K562 (cell line): ENCODE measurements around the gene SDHC. TPM values are rescaled to one million over a fixed set of nuclear protein-coding genes. Genes with fewer than 3 reads are reported as not detected.

Experiments
- ASH1L ChIP-seq: fragments of 450-650 bp; IDR thresholded peaks from 2 replicates; pipeline ENCODE4 v1.6.1; 2018; ENCODE audit warnings: borderline replicate concordance, mild to moderate bottlenecking, low read depth; ENCODE audit not compliant: partially characterized antibody
- CSDE1 ChIP-seq, 2 experiments: fragments of 450-650 bp; IDR thresholded peaks; 2 replicates each; pipeline ENCODE4 v1.6.1; 2016; ENCODE audit warnings: mild to moderate bottlenecking in 1 of 2
- HDAC6 ChIP-seq: IDR thresholded peaks from 2 replicates; pipeline ENCODE4 v1.6.1; 2012; ENCODE audit warnings: low read depth, mild to moderate bottlenecking, control low read depth, inconsistent platforms, low read length, moderate library complexity
- L3MBTL2 ChIP-seq: fragments of 450-650 bp; IDR thresholded peaks from 2 replicates; pipeline ENCODE4 v1.6.1; 2016; ENCODE audit warnings: mild to moderate bottlenecking, moderate library complexity
- MXI1 ChIP-seq: IDR thresholded peaks from 2 replicates; pipeline ENCODE4 v1.6.1; 2011; ENCODE audit warnings: low read depth, mild to moderate bottlenecking, improper control_type of control experiment, low read length
- NFYB ChIP-seq: IDR thresholded peaks from 2 replicates; pipeline ENCODE4 v1.6.1; 2011; ENCODE audit warnings: mild to moderate bottlenecking, moderate library complexity; ENCODE audit not compliant: insufficient read length; ENCODE audit errors: extremely low read depth
- NUFIP1 ChIP-seq: fragments of 450-650 bp; IDR thresholded peaks from 2 replicates; pipeline ENCODE4 v1.6.1; 2018; ENCODE audit not compliant: partially characterized antibody
- PRPF4 ChIP-seq: fragments of 200-400 bp; formaldehyde crosslinking; IDR thresholded peaks from one replicate; pipeline ENCODE4 v1.6.1; 2017; ENCODE audit warnings: low read length, low read depth, mild to moderate bottlenecking; ENCODE audit not compliant: insufficient read depth, poor library complexity, severe bottlenecking
- THRAP3 ChIP-seq: fragments of 450-650 bp; IDR thresholded peaks from 2 replicates; pipeline ENCODE4 v1.6.1; 2016; ENCODE audit warnings: mild to moderate bottlenecking, inconsistent platforms, borderline replicate concordance
- ZNF644 ChIP-seq: fragments of 200-800 bp; sonication (Bioruptor generic); IDR thresholded peaks from 2 replicates; pipeline ENCODE4 v1.6.1; 2016; ENCODE audit warnings: low read depth, missing genetic modification characterization, missing compliant biosample characterization
- ZNF764 ChIP-seq: fragments of 250-450 bp; sonication (Bioruptor Pico); IDR thresholded peaks from 2 replicates; pipeline ENCODE4 v1.4.0; 2020; ENCODE audit warnings: low read depth, mild to moderate bottlenecking, moderate library complexity
- polyA plus RNA-seq, 8 experiments: library from polyadenylated mRNA; depleted of rRNA in 4 of 8; stranded (reverse) in 5 of 8; unstranded in 3 of 8; fragments of >200 nt; fragmentation: Nextera tagmentation in 2 of 8; fragmentation: Illumina TruSeq in 1 of 8; extraction: Ambion mirVana in 2 of 8; extraction: Trizol in 1 of 8; gene quantifications; 2 replicates each; pipeline versions ENCODE4 v1.2.1 to v1.2.3, GENCODE V29; 2011 to 2014; ENCODE audit warnings: inconsistent platforms in 1 of 8, missing spikeins in 1 of 8
- total RNA-seq, 7 experiments: library from RNA; depleted of rRNA in 6 of 7; stranded (reverse); fragments of >200 nt in 6 of 7; fragmentation: Illumina TruSeq in 2 of 7; extraction: Trizol in 2 of 7; gene quantifications; 2 replicates each; pipeline versions ENCODE4 v1.2.1 to v1.2.3, GENCODE V29; 2011 to 2021; ENCODE audit warnings: low replicate concordance in 1 of 7
- TF ChIP-seq, protein P1 (sequence below): IDR thresholded peaks from 2 replicates; pipeline ENCODE4 v1.6.1; 2016; ENCODE audit warnings: missing genetic modification characterization, missing compliant biosample characterization
- TF ChIP-seq, protein P2 (sequence below): IDR thresholded peaks from 2 replicates; pipeline ENCODE4 v1.6.1; 2011; ENCODE audit warnings: borderline replicate concordance, low read depth, mild to moderate bottlenecking, moderate library complexity, low read length; ENCODE audit not compliant: insufficient read depth, poor library complexity, severe bottlenecking
- TF ChIP-seq, protein P3 (sequence below), 2 experiments: fragments of 450-650 bp; IDR thresholded peaks; 2 replicates each; pipeline ENCODE4 v1.6.1; 2016; ENCODE audit warnings: mild to moderate bottlenecking in 2 of 2, borderline replicate concordance in 1 of 2, low read depth in 1 of 2, moderate library complexity in 1 of 2

SDHC gene
- total and polyA plus RNA-seq, 9 of the 15 experiments (the other 6 are each of a cell fraction or from before 2014, with no cell fraction given) = 7.7 to 309 (median 174) TPM

DNA sequence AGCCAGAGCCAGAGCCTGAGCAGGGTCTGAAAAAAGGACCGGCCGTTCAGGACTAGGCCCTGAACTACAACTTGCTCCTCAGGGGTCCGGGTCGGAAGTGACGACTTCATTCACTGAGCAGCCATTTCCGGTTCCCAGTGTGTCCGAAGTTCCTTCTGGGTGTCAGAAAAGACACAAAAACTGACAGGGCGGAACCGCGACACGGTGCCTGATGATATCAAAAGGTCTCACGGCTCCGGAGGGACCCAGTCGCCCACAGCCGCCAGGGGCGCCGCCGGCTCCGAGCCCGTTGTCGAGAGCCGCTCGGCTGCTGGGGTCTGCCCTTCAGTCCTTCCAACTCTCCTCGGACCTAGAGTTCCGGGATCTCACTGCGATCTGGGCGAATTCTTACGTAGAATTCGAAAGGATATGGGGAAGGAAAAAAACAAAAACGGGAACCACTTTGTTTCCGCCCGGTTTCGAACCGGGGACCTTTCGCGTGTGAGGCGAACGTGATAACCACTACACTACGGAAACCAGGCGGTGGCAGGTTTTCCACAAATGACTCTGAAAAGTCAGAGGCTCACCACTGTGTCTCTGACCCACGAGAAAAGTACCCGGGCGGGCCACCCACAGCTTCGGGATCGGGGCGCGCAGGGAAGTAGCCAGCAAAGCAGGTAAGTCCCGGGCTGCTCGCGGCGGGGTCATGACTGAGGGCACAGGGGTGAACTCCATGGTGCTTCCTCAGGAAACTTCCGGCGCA, 85.2 kb downstream of the SDHC start (continued):
- no peak for TF ChIP-seq ASH1L
- TF ChIP-seq THRAP3 = peak; percentile 80; the same call in 1 of the 2 replicates
- no peak for TF ChIP-seq MXI1
- no peak for TF ChIP-seq NFYB
- TF ChIP-seq NUFIP1 = peak; percentile 26
- TF ChIP-seq, protein P1, sequence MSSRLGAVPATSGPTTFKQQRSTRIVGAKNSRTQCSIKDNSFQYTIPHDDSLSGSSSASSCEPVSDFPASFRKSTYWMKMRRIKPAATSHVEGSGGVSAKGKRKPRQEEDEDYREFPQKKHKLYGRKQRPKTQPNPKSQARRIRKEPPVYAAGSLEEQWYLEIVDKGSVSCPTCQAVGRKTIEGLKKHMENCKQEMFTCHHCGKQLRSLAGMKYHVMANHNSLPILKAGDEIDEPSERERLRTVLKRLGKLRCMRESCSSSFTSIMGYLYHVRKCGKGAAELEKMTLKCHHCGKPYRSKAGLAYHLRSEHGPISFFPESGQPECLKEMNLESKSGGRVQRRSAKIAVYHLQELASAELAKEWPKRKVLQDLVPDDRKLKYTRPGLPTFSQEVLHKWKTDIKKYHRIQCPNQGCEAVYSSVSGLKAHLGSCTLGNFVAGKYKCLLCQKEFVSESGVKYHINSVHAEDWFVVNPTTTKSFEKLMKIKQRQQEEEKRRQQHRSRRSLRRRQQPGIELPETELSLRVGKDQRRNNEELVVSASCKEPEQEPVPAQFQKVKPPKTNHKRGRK (tag) = no peak
- no peak; the same call in 1 of the 2 replicates for TF ChIP-seq ZNF644 (tag)
- no peak for TF ChIP-seq HDAC6
- no peak; the same call in none of the 2 replicates for TF ChIP-seq ZNF764 (CRISPR knock-in tag)
- peak in 1 of 2 experiments; percentile 79; a peak in 2 of 4 replicates for TF ChIP-seq CSDE1 (IDR thresholded peaks at IDR 0.05)
- TF ChIP-seq, protein P2, sequence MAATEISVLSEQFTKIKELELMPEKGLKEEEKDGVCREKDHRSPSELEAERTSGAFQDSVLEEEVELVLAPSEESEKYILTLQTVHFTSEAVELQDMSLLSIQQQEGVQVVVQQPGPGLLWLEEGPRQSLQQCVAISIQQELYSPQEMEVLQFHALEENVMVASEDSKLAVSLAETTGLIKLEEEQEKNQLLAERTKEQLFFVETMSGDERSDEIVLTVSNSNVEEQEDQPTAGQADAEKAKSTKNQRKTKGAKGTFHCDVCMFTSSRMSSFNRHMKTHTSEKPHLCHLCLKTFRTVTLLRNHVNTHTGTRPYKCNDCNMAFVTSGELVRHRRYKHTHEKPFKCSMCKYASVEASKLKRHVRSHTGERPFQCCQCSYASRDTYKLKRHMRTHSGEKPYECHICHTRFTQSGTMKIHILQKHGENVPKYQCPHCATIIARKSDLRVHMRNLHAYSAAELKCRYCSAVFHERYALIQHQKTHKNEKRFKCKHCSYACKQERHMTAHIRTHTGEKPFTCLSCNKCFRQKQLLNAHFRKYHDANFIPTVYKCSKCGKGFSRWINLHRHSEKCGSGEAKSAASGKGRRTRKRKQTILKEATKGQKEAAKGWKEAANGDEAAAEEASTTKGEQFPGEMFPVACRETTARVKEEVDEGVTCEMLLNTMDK = peak; percentile 72
- TF ChIP-seq PRPF4 = no peak
- TF ChIP-seq, protein P3, sequence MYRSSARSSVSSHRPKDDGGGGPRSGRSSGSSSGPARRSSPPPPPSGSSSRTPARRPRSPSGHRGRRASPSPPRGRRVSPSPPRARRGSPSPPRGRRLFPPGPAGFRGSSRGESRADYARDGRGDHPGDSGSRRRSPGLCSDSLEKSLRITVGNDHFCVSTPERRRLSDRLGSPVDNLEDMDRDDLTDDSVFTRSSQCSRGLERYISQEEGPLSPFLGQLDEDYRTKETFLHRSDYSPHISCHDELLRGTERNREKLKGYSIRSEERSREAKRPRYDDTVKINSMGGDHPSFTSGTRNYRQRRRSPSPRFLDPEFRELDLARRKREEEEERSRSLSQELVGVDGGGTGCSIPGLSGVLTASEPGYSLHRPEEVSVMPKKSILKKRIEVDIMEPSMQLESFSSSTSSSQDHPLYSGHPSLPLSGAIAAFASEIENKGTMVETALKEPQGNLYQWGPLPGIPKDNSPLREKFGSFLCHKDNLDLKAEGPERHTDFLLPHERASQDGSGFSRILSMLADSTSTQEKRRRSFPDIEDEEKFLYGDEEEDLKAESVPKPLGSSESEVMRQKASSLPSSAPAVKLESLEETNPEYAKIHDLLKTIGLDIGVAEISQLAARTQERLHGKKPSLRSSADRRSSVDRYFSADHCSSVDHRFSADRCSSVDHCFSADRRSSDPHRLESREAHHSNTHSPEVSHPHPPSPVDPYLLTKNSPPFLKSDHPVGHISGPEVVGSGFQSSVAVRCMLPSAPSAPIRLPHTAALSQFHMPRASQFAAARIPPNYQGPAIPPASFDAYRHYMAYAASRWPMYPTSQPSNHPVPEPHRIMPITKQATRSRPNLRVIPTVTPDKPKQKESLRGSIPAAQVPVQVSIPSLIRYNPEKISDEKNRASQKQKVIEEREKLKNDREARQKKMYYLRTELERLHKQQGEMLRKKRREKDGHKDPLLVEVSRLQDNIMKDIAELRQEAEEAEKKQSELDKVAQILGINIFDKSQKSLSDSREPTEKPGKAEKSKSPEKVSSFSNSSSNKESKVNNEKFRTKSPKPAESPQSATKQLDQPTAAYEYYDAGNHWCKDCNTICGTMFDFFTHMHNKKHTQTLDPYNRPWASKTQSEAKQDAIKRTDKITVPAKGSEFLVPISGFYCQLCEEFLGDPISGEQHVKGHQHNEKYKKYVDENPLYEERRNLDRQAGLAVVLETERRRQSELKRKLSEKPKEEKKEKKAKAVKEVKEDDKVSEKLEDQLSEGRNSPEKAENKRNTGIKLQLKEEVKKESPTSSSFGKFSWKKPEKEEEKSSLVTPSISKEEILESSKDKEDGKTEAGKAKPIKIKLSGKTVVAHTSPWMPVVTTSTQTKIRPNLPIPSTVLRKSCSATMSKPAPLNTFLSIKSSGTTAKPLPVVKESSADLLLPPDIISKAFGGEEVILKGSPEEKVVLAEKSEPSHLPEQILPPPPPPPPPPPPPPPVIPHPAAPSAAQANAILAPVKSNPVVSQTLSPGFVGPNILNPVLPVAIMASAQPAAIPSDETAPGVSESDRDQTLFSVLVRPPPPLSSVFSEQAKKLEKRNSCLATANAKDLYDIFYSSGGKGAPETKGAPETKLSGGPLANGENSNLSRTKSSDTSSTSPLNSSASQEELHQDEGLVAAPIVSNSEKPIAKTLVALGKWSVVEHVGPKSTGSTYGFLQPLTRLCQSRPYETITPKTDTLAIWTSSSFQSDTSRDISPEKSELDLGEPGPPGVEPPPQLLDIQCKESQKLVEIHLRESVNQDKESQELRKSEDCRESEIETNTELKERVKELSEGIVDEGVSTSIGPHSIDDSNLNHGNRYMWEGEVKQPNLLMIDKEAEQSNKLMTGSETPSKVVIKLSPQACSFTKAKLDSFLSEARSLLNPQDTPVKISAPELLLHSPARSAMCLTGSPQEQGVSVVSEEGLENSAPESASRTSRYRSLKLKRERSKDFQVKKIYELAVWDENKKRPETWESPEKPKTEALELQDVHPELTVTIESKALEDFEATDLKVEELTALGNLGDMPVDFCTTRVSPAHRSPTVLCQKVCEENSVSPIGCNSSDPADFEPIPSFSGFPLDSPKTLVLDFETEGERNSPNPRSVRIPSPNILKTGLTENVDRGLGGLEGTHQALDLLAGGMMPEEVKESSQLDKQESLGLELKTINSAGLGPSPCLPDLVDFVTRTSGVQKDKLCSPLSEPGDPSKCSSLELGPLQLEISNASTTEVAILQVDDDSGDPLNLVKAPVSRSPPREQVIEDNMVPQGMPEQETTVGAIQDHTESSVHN (IDR thresholded peaks at IDR 0.05; ENCODE audit: borderline replicate concordance in 1 of 2, low read depth in 1 of 2) = no peak
- TF ChIP-seq L3MBTL2 = peak; percentile 70; the same call in 1 of the 2 replicates
